ENCODE results near the gene SLAMF1.

Gene SLAMF1

DNA sequence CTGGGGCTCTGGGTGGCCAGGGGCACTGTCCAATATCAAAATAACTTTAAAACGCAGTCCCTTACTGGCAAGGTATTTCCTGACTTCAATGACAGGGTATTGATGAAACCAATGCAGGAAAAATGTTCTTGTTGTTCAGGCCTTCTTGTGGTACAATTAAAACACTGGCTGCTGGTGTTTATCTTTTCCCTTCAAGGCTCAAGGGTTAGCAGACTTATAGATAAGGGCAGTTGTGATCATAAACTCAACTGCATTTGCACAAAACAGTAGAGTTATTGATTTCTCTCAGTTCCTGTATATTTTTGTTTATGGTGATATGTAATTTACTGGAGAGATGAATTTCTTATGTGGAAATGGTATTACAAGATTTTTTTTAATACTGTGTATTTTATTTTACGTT lies 64.9 kb downstream of the SLAMF1 start:
- TF ChIP-seq GABPA (IDR thresholded peaks at IDR 0.05; ENCODE audit: low read depth) (no peak), POLR2AphosphoS5 (IDR thresholded peaks at IDR 0.05; ENCODE audit: low read depth) (no peak), SPI1 (IDR thresholded peaks at IDR 0.05; ENCODE audit: borderline replicate concordance, low read depth) (no peak)
- TF ChIP-seq, protein P1, sequence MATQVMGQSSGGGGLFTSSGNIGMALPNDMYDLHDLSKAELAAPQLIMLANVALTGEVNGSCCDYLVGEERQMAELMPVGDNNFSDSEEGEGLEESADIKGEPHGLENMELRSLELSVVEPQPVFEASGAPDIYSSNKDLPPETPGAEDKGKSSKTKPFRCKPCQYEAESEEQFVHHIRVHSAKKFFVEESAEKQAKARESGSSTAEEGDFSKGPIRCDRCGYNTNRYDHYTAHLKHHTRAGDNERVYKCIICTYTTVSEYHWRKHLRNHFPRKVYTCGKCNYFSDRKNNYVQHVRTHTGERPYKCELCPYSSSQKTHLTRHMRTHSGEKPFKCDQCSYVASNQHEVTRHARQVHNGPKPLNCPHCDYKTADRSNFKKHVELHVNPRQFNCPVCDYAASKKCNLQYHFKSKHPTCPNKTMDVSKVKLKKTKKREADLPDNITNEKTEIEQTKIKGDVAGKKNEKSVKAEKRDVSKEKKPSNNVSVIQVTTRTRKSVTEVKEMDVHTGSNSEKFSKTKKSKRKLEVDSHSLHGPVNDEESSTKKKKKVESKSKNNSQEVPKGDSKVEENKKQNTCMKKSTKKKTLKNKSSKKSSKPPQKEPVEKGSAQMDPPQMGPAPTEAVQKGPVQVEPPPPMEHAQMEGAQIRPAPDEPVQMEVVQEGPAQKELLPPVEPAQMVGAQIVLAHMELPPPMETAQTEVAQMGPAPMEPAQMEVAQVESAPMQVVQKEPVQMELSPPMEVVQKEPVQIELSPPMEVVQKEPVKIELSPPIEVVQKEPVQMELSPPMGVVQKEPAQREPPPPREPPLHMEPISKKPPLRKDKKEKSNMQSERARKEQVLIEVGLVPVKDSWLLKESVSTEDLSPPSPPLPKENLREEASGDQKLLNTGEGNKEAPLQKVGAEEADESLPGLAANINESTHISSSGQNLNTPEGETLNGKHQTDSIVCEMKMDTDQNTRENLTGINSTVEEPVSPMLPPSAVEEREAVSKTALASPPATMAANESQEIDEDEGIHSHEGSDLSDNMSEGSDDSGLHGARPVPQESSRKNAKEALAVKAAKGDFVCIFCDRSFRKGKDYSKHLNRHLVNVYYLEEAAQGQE (IDR thresholded peaks at IDR 0.05; ENCODE audit: insufficient replicate concordance, low read depth) = no peak
- TF ChIP-seq, protein P2, sequence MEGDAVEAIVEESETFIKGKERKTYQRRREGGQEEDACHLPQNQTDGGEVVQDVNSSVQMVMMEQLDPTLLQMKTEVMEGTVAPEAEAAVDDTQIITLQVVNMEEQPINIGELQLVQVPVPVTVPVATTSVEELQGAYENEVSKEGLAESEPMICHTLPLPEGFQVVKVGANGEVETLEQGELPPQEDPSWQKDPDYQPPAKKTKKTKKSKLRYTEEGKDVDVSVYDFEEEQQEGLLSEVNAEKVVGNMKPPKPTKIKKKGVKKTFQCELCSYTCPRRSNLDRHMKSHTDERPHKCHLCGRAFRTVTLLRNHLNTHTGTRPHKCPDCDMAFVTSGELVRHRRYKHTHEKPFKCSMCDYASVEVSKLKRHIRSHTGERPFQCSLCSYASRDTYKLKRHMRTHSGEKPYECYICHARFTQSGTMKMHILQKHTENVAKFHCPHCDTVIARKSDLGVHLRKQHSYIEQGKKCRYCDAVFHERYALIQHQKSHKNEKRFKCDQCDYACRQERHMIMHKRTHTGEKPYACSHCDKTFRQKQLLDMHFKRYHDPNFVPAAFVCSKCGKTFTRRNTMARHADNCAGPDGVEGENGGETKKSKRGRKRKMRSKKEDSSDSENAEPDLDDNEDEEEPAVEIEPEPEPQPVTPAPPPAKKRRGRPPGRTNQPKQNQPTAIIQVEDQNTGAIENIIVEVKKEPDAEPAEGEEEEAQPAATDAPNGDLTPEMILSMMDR (IDR thresholded peaks at IDR 0.05; ENCODE audit: insufficient read depth, low read length) = no peak
- DNase-seq (ENCODE audit: low read depth in 1 of 2, low spot score in 1 of 2) = no peak
- no peak overlapping the region for H3K4me3 ChIP-seq (replicated peaks; ENCODE audit: insufficient read depth, low read length)
- no peak overlapping the region for H3K27ac ChIP-seq (replicated peaks)
- no peaks in the 10 kb centered on the region for H3K27me3 ChIP-seq (ENCODE audit: insufficient read depth, poor library complexity, severe bottlenecking)

DNA sequence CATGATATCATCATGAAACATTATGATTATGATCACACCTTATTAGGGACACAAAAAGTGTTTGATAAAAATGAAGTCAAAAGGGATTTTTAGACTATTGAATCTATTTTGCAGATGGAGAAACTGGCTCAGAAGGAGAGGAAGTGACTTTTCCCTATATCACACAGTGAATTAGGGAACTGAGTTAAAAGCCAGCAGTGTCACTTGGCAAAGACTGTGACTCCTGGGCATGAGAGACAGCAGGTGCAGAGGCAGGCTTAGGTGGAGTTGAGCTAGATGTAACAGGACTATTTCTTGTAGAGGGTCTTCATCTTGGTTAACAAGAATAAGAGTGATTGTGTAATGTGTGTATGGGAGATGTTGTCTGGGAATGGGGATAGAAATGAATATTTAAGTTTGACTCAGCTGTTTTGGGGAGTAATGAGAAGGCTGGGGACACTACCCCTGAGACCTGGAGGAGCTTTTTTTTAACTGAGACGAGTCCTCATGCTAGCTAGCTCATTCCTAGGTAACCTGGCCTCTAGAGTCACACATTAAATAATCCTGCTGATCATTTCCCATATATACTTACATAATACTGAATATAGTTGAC lies 66.5 kb downstream of the SLAMF1 start:
- Histone ChIP-seq H3K4me3 (replicated peaks; ENCODE audit: insufficient read depth, low read length) (no peak overlapping the region), H3K27ac (replicated peaks) (no peak overlapping the region), H3K27me3 (ENCODE audit: insufficient read depth, poor library complexity, severe bottlenecking) (no peaks in the 10 kb centered on the region)
- DNase-seq (ENCODE audit: low read depth in 1 of 2, low spot score in 1 of 2) = peak in 1 of 2 experiments; percentile 39
- peak; percentile 96 for TF ChIP-seq SPI1 (IDR thresholded peaks at IDR 0.05; ENCODE audit: borderline replicate concordance, low read depth)
- TF ChIP-seq, protein P1 (IDR thresholded peaks at IDR 0.05; ENCODE audit: insufficient replicate concordance, low read depth) = no peak
- TF ChIP-seq GABPA (IDR thresholded peaks at IDR 0.05; ENCODE audit: low read depth) = no peak
- TF ChIP-seq, protein P2 (IDR thresholded peaks at IDR 0.05; ENCODE audit: insufficient read depth, low read length) = no peak

DNA sequence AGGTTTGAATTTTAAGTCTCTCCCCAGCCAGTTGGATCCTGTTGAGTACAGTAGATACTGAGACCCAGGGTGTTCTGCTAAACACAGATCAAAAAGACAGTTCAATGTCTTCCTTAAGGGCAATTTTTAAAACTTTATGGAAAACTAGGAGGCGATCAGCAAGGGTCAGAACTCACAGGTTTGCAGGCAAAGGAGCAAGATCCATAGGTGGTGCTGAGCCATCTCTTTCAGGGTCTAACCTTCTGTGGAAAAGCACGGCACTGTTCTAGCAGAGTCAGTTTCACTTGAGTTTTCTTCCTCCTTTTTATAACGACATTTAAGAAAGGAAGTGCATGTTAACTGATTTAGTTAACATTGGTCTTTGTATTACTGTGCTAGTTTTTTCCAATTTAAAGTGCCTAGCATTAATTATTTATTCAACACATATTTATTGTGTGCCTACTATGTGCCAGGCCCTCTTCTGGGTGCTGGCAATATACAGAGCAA lies 67.6 kb downstream of the SLAMF1 start, which contains the start of gene CD84:
Gene CD84, minus strand, starts transcription at position 281 of the 486 bp plus-strand sequence. Its CDS starts 59 bp downstream, at position 222.
- DNase-seq (ENCODE audit: low read depth in 1 of 2, low spot score in 1 of 2) = peak in 1 of 2 experiments; percentile 35
- no peaks in the 10 kb centered on the region for H3K27me3 ChIP-seq (ENCODE audit: insufficient read depth, poor library complexity, severe bottlenecking)
- peak within 1 kb of the TSS; percentile 85 for H3K27ac ChIP-seq (replicated peaks)
- peak within 1 kb of the TSS; percentile 39 for H3K4me3 ChIP-seq (replicated peaks; ENCODE audit: insufficient read depth, low read length)
- TF ChIP-seq, protein P1 (IDR thresholded peaks at IDR 0.05; ENCODE audit: insufficient replicate concordance, low read depth) = no peak
- TF ChIP-seq, protein P2 (IDR thresholded peaks at IDR 0.05; ENCODE audit: insufficient read depth, low read length) = no peak
- TF ChIP-seq SPI1 (IDR thresholded peaks at IDR 0.05; ENCODE audit: borderline replicate concordance, low read depth) (peak; percentile 89), GABPA (IDR thresholded peaks at IDR 0.05; ENCODE audit: low read depth) (no peak), POLR2AphosphoS5 (IDR thresholded peaks at IDR 0.05; ENCODE audit: low read depth) (0 out of 2 replicates have a peak, but pooled peaks have one; percentile 42)
